ENCODE data around the gene CAMK2D. TPM values are rescaled to one million over a fixed set of nuclear protein-coding genes. Genes with fewer than 3 reads are reported as not detected.

CAMK2D gene
- total RNA-seq, 1 donor from 2014 or later = 50.3 TPM

DNA sequence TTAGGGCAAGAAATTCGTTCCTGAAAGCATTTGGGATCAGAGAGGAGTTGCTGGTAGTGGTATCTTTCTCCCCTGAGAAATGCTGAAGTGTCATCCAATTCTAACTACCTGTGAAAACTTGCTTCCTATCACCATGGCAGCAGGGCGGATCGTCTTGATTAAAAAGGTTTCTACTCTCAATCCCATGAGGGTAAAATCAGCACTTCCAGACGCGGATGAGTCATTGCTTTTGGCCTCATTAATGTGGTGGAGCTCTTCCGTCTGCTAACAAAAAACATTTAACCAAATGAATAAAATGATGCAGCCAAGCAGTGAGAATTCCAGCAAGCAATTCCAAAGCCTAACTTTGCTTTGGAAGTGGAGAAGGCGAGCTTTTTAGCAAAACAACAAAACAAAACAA is 325.6 kb downstream of the CAMK2D start:
- peak in 1 of 2 donors; percentile 88 for TF ChIP-seq POLR2AphosphoS5 (IDR thresholded peaks at IDR 0.05; ENCODE audit: insufficient read depth in 1 of 2, low read depth in 1 of 2)
- TF ChIP-seq, protein P1, sequence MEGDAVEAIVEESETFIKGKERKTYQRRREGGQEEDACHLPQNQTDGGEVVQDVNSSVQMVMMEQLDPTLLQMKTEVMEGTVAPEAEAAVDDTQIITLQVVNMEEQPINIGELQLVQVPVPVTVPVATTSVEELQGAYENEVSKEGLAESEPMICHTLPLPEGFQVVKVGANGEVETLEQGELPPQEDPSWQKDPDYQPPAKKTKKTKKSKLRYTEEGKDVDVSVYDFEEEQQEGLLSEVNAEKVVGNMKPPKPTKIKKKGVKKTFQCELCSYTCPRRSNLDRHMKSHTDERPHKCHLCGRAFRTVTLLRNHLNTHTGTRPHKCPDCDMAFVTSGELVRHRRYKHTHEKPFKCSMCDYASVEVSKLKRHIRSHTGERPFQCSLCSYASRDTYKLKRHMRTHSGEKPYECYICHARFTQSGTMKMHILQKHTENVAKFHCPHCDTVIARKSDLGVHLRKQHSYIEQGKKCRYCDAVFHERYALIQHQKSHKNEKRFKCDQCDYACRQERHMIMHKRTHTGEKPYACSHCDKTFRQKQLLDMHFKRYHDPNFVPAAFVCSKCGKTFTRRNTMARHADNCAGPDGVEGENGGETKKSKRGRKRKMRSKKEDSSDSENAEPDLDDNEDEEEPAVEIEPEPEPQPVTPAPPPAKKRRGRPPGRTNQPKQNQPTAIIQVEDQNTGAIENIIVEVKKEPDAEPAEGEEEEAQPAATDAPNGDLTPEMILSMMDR (IDR thresholded peaks at IDR 0.05) = no peak
- H3K9me3 ChIP-seq = no peaks in the 10 kb centered on the region
- H3K4me3 ChIP-seq = no peak overlapping the region
- peaks cover 40% of the 10 kb centered on the region for H3K4me1 ChIP-seq
- H3K36me3 ChIP-seq = no peaks in the 10 kb centered on the region
- intact Hi-C loops (cut with DNase I) = no loop called here
- peak overlapping the region; percentile 73 for H3K27ac ChIP-seq
- no peaks in the 10 kb centered on the region for H3K27me3 ChIP-seq
- DNase-seq (ENCODE audit: extremely low spot score in 2 of 2) = no peak

GRCh38 chr4:113434247-113434587 is 327.3 kb downstream of the CAMK2D start:
- peaks cover 40% of the 10 kb centered on the region for H3K4me1 ChIP-seq
- no peak for DNase-seq (ENCODE audit: extremely low spot score in 2 of 2)
- no peaks in the 10 kb centered on the region for H3K36me3 ChIP-seq
- H3K9me3 ChIP-seq = no peaks in the 10 kb centered on the region
- intact Hi-C loops (cut with DNase I) = no loop called here
- no peak overlapping the region for H3K27ac ChIP-seq
- TF ChIP-seq POLR2A (IDR thresholded peaks at IDR 0.05) (no peak), POLR2AphosphoS5 (IDR thresholded peaks at IDR 0.05; ENCODE audit: insufficient read depth in 1 of 2, low read depth in 1 of 2) (no peak)
- TF ChIP-seq, protein P1 (IDR thresholded peaks at IDR 0.05) = no peak
- H3K27me3 ChIP-seq = no peaks in the 10 kb centered on the region
- H3K4me3 ChIP-seq = no peak overlapping the region

DNA sequence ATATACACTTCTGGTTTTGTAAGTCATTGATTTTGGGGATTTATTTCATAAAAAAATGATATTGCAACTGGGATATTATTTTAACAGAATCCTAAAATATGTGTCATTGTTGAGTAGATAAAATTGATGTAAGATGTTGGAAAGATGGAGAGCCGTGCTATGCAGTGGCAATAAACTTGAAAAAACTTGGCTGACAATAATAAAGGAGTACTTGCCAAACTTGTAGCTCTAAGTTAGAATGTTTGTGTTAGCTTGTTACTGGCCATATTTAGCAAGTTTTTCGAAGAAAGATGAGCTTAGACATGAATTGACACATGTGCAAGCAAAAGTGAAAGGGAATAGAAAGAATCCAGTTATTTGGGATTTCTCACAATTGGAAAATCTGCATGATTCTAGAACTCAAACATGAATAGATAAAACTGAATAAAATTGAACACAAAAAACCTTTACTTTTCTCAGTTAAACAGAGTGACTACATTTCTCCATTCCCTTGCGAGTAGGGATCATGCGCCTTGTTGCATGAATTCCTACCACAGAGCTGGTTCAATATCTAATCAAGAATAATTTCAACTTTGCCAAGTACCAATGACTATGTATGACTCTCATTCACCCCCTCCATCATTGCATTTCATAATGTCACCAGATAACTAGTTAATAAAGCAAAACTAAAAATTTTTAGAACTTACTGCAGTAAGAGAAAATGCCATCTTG is 327.8 kb downstream of the CAMK2D start:
- no peaks in the 10 kb centered on the region for H3K9me3 ChIP-seq
- H3K27me3 ChIP-seq = no peaks in the 10 kb centered on the region
- H3K4me3 ChIP-seq = no peak overlapping the region
- no peaks in the 10 kb centered on the region for H3K36me3 ChIP-seq
- H3K27ac ChIP-seq = no peak overlapping the region
- peaks cover 40% of the 10 kb centered on the region for H3K4me1 ChIP-seq
- intact Hi-C loops (cut with DNase I) = no loop called here
- no peak for DNase-seq (ENCODE audit: extremely low spot score in 2 of 2)
- no peak for TF ChIP-seq POLR2A (IDR thresholded peaks at IDR 0.05)
- TF ChIP-seq, protein P1 (IDR thresholded peaks at IDR 0.05) = no peak
- TF ChIP-seq POLR2AphosphoS5 (IDR thresholded peaks at IDR 0.05; ENCODE audit: insufficient read depth in 1 of 2, low read depth in 1 of 2) = no peak

DNA sequence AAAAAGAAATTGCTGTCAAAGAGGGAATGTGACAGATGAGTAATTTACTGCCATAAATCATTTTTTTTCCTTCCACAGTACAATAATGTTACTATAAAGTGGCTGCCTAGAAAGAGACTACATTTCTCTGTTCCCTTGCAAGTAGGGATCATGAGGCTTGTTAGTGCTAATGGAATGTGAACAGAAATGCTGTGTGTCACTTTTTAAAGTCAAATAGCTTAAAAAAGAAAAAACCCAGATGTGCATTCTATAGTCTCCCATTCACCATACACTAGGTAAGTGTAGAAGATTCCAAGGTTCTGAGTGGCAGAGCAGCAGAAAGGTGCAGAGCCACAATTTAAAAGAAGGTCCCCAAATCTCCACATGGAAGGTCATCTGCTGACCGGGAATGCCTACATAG is 328.4 kb downstream of the CAMK2D start:
- no peak overlapping the region for H3K4me3 ChIP-seq
- TF ChIP-seq POLR2AphosphoS5 (IDR thresholded peaks at IDR 0.05; ENCODE audit: insufficient read depth in 1 of 2, low read depth in 1 of 2) (no peak), POLR2A (IDR thresholded peaks at IDR 0.05) (no peak)
- TF ChIP-seq, protein P1 (IDR thresholded peaks at IDR 0.05) = no peak
- intact Hi-C loops (cut with DNase I) = no loop called here
- H3K9me3 ChIP-seq = no peaks in the 10 kb centered on the region
- no peaks in the 10 kb centered on the region for H3K27me3 ChIP-seq
- DNase-seq (ENCODE audit: extremely low spot score in 2 of 2) = no peak
- no peaks in the 10 kb centered on the region for H3K36me3 ChIP-seq
- H3K27ac ChIP-seq = no peak overlapping the region
- peaks cover 40% of the 10 kb centered on the region for H3K4me1 ChIP-seq

GRCh38 chr4:113423631-113424030 is 337.9 kb downstream of the CAMK2D start:
- no peaks in the 10 kb centered on the region for H3K4me1 ChIP-seq
- no peaks in the 10 kb centered on the region for H3K27me3 ChIP-seq
- H3K9me3 ChIP-seq = peaks cover 3% of the 10 kb centered on the region
- TF ChIP-seq, protein P1 (IDR thresholded peaks at IDR 0.05) = no peak
- TF ChIP-seq POLR2AphosphoS5 (IDR thresholded peaks at IDR 0.05; ENCODE audit: insufficient read depth in 1 of 2, low read depth in 1 of 2) (no peak), POLR2A (IDR thresholded peaks at IDR 0.05) (no peak)
- intact Hi-C loops (cut with DNase I) = no loop called here
- no peak overlapping the region for H3K4me3 ChIP-seq
- H3K27ac ChIP-seq = no peak overlapping the region
- H3K36me3 ChIP-seq = no peaks in the 10 kb centered on the region
- no peak for DNase-seq (ENCODE audit: extremely low spot score in 2 of 2)
